Brain pericyte (primary cell): ENCODE data around the gene CLEC12A.
"Not testable (repeated sequence)": the region's sequence is repeated elsewhere in the genome, so short reads cannot be mapped to it uniquely, and the experiment has no call there.

Experiments used
- DNase-seq: peaks from one replicate; pipeline ENCODE4 v3.0.0-alpha.2; 2012; ENCODE audit warnings: low read depth, low spot score

The CLEC12A gene

GRCh38 chr12:9971181-9971580 lies at the start of gene CLEC12A:
CLEC12A (plus strand) TSS chr12:9971409; CDS start chr12:9971597, 188 bp downstream.
- DNase-seq: no peak

- no peak for DNase-seq
These were observed 48.8 kb upstream of the CLEC12A start for GRCh38 chr12:9922429-9922828.

GRCh38 chr12:9925705-9926393 lies 45.4 kb upstream of the CLEC12A start:
- no peak for DNase-seq

- DNase-seq: no peak
These were observed 44.3 kb upstream of the CLEC12A start for GRCh38 chr12:9926876-9927275.

GRCh38 chr12:9928607-9929006 lies 42.6 kb upstream of the CLEC12A start:
- DNase-seq: no peak

GRCh38 chr12:9931245-9931644 lies 40.0 kb upstream of the CLEC12A start:
- no peak for DNase-seq

GRCh38 chr12:9932270-9932669 lies 38.9 kb upstream of the CLEC12A start, which contains the start of gene CLEC2A:
CLEC2A (minus strand) TSS chr12:9932370; CDS start chr12:9932329, 41 bp downstream.
- DNase-seq: no peak

GRCh38 chr12:9933958-9934357 lies 37.3 kb upstream of the CLEC12A start:
- DNase-seq: no peak

GRCh38 chr12:9935026-9935425 lies 36.2 kb upstream of the CLEC12A start:
- DNase-seq: no peak

GRCh38 chr12:9936591-9936990 lies 34.6 kb upstream of the CLEC12A start:
- no peak for DNase-seq

- DNase-seq: no peak
These were observed 30.8 kb upstream of the CLEC12A start for GRCh38 chr12:9940375-9940774.

GRCh38 chr12:9941838-9942237 lies 29.4 kb upstream of the CLEC12A start:
- DNase-seq: no peak

- no peak for DNase-seq
These were observed 28.0 kb upstream of the CLEC12A start for GRCh38 chr12:9943240-9943639.

GRCh38 chr12:9944391-9944790 lies 26.8 kb upstream of the CLEC12A start:
- DNase-seq: no peak

- DNase-seq: no peak
These were observed 23.5 kb upstream of the CLEC12A start for GRCh38 chr12:9947674-9948073.

GRCh38 chr12:9948606-9949296 lies 22.5 kb upstream of the CLEC12A start:
- no peak for DNase-seq

- no peak for DNase-seq
These were observed 20.1 kb upstream of the CLEC12A start for GRCh38 chr12:9951026-9951675.

GRCh38 chr12:9952954-9953729 lies 18.1 kb upstream of the CLEC12A start:
- DNase-seq: not testable (repeated sequence)

- no peak for DNase-seq
These were observed 13.4 kb upstream of the CLEC12A start for GRCh38 chr12:9957834-9958233.

- no peak for DNase-seq
These were observed 10.6 kb upstream of the CLEC12A start for GRCh38 chr12:9960590-9960989.

- no peak for DNase-seq
These were observed 10.1 kb upstream of the CLEC12A start for GRCh38 chr12:9961106-9961505.

GRCh38 chr12:9961901-9962300 lies 9.3 kb upstream of the CLEC12A start:
- DNase-seq: no peak
